GM10248 (cell line): ENCODE measurements around the gene PDZRN4.

Experiments used
- CTCF ChIA-PET: fragments of 300-600 bp; sonication (Branson Sonifier 250); formaldehyde crosslinking; extraction: SDS; loops from one replicate; lab custom pipeline; 2021; ENCODE audit warnings: antibody characterized with exemption; lab: Yijun Ruan, JAX
- POLR2A ChIA-PET: fragments of 350-650 bp; sonication (Branson Sonifier 250); formaldehyde crosslinking; extraction: SDS; loops from one replicate; lab custom pipeline; 2020; ENCODE audit warnings: antibody characterized with exemption; lab: Yijun Ruan, JAX
- DNase-seq: peaks from one replicate; pipeline ENCODE4 v3.0.0; 2012; ENCODE audit errors: extremely low spot score
- TF ChIP-seq, protein P1 (sequence below): IDR thresholded peaks from 2 replicates; pipeline ENCODE4 v1.5.1; 2012; ENCODE audit warnings: mild to moderate bottlenecking, low read depth; ENCODE audit errors: extremely low read depth, missing control alignments, control extremely low read depth

PDZRN4 gene

DNA sequence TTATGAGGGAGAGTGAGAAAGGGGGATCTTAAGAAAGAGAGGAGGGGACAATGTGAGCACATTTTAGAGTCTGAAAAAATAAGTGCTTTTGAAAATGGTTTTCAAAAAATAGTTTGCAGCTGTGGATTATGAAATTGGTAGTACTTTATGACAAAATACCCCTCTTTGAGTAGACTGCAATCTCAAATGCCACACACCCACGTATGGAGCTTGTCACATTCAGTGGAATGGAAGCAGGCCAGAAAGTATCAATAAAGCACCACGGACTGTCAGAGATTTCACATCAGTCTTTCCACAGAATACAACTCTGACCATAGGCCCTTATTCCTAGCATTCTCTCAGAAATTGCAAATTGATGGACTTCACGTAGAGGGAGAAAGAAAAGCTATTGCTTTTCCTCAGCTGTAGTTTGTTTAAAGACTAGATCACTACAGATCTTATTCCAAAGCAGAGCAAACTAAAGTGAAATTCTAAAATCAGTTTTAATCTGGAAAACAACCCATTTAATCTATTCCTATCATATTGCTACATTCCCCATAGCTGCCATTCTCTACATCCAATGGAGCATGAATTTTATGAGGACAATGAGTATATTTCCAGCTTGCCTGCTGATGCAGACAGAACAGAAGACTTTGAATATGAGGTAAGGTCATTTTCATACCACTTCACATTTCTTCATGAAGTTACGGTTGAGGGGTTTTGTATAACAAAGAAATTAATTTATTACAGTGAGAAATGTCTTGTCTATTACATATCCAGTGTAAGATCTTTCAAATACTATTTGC, 321.3 kb downstream of the PDZRN4 start:
- DNase-seq: no peak
- TF ChIP-seq, protein P1, sequence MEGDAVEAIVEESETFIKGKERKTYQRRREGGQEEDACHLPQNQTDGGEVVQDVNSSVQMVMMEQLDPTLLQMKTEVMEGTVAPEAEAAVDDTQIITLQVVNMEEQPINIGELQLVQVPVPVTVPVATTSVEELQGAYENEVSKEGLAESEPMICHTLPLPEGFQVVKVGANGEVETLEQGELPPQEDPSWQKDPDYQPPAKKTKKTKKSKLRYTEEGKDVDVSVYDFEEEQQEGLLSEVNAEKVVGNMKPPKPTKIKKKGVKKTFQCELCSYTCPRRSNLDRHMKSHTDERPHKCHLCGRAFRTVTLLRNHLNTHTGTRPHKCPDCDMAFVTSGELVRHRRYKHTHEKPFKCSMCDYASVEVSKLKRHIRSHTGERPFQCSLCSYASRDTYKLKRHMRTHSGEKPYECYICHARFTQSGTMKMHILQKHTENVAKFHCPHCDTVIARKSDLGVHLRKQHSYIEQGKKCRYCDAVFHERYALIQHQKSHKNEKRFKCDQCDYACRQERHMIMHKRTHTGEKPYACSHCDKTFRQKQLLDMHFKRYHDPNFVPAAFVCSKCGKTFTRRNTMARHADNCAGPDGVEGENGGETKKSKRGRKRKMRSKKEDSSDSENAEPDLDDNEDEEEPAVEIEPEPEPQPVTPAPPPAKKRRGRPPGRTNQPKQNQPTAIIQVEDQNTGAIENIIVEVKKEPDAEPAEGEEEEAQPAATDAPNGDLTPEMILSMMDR: no peak
- ChIA-PET CTCF (interaction anchor here (1.5 kb wide), 1 partner anchor 14 kb away, joined by 5 read pairs; no protein-coding TSS in a partner anchor), POLR2A (no interaction called here)

DNA sequence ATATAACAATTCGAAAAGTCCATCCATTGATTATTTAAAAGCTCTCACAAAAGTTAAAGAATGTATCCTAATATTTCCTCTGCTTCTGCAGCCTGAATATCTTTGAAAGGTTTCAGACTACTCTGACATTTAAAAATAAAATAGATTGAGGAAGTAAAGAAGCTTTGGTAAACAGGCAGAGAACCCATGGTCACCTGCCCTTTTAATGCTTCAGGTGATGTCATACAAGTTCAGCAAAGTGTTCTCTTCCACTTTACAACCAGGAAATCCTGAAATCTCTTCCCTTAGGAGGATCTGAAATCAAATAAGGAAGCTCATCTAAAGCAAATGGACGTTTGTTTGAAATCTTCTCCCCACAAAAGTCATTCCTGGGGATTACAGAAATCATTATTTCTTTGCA, 322.4 kb downstream of the PDZRN4 start:
- TF ChIP-seq, protein P1: no peak
- DNase-seq: no peak
- CTCF ChIA-PET: interaction anchor here (1.5 kb wide), 1 partner anchor 15 kb away, joined by 5 read pairs; no protein-coding TSS in a partner anchor
- POLR2A ChIA-PET: no interaction called here

DNA sequence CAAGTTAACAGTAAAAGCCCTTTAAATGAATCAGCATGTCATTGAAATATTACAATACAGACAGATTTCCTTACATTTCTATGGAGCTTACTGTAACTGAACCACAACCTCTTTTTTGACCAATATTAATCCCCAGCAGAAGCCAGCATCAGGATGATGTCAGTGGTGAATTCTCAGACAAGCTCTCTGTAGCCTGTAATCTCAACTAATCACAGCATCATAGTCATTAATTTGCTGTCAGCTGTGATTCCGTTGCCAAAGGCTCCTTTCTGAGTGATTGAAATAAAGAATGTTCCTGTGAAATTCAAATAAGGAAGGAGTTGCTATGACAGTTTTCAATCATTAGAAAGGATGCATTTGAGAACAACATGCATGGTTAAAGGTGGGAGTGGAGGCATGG, 323.1 kb downstream of the PDZRN4 start:
- ChIA-PET POLR2A (no interaction called here), CTCF (no interaction called here)
- DNase-seq: no peak
- TF ChIP-seq, protein P1: no peak

DNA sequence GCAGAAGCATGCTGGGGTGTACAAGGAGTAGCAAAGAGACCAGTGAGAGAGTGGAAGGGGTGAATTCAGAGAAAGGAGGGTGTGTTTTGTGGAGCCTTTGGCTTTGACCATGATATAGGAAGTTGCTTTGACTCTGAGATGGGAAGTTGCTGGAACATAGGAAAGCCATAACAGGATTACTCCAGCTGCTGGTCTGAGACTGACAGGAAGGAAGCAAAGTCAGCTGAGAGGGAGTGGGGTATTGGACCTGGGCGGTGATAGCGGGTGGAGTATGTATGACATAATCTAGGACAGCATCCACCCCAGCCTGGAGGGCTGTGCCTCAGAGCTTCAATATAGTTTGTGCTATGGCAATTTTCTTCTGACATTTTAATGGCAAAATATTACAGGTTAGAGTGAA, 324.4 kb downstream of the PDZRN4 start:
- CTCF ChIA-PET: interaction anchor here (1.0 to 1.1 kb wide), 2 partner anchors 10 to 12 kb away, joined by 3 read pairs; no protein-coding TSS in a partner anchor
- POLR2A ChIA-PET: no interaction called here
- TF ChIP-seq, protein P1: no peak
- DNase-seq: no peak

DNA sequence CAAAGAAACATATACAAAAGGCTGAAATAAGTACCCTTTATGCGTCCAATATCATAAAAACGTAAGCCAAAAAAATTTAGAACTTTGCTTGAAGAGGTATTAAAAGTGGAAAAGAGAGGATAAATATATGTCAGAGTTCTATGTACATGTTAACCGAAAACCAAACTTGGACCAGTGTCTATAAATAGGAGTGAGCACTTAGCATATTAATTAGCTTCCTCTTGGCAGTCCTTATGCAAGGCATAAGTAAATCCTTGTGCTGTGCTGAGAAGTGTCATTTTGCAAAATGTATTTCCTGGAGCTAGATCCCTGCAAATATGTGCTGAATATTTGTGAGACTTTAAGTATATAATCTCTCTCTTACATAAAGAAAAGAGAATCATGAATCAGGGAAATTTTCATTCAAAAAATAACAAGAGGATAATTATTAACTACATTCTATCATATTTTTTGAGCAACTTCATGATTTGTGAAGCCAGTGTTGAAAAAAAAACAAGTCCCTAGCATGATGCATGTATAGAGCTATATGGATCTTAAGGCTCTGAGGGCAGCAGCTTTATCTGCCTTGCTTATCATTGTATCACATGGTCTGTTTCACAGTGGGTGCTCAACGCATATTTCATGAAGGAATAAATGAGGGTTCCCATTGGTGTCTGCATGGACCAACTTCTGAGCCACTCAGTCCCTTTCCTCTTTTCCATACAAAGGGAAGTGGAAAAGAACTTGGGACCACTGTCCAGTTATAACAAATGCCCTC, 326.1 kb downstream of the PDZRN4 start:
- CTCF ChIA-PET: interaction anchor here (2.1 kb wide), 1 partner anchor 9 kb away, joined by 4 read pairs; no protein-coding TSS in a partner anchor
- no peak for DNase-seq
- TF ChIP-seq, protein P1: no peak
- POLR2A ChIA-PET: no interaction called here

DNA sequence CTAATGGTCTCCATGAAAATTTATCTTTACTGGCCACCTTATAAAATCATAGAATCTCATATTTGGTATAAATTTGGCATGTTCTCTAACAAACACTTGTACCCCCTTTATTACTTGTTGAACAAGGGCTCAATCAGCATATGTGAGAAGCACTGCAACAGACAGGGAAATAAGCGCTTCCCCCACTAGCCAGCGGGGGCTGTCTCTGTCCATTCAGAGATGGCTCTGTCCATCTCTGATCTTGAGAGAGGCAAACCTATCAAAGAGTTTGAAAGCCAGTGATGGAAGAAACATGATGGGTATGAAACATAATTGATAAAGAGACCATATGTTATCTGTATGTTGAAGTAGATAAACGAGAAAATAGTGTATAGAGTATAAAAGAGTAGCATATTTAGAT, 326.8 kb downstream of the PDZRN4 start:
- CTCF ChIA-PET: interaction anchor here (2.1 kb wide), 1 partner anchor 8 kb away, joined by 4 read pairs; no protein-coding TSS in a partner anchor

More for the DNA sequence above, 326.8 kb downstream of the PDZRN4 start:
- DNase-seq: no peak
- TF ChIP-seq, protein P1: peak; percentile 10
- POLR2A ChIA-PET: no interaction called here
